ENCODE data around the gene KRT76.

Gene KRT76

GRCh38 chr12:52815161-52815560 lies 38.0 kb upstream of the KRT76 start:
- POLR2A ChIA-PET: no interaction called here

GRCh38 chr12:52814710-52815155 lies 37.6 kb upstream of the KRT76 start:
- DNase-seq (ENCODE audit: extremely low spot score): no peak
- TF ChIP-seq NFRKB (IDR thresholded peaks at IDR 0.05): no peak
- TF ChIP-seq FOXM1 (IDR thresholded peaks at IDR 0.05; ENCODE audit: borderline replicate concordance): no peak
- no peak for TF ChIP-seq HDGF (IDR thresholded peaks at IDR 0.05; ENCODE audit: borderline replicate concordance)
- no peak for TF ChIP-seq FOXK2 (IDR thresholded peaks at IDR 0.05)
- no peak for TF ChIP-seq ARNT (IDR thresholded peaks at IDR 0.05)
- POLR2A ChIA-PET: no interaction called here
- CTCF ChIA-PET: no interaction called here

More at GRCh38 chr12:52815161-52815560, 38.0 kb upstream of the KRT76 start:
- DNase-seq (ENCODE audit: extremely low spot score): no peak
- TF ChIP-seq PKNOX1 (IDR thresholded peaks at IDR 0.05) (no peak), FOXM1 (IDR thresholded peaks at IDR 0.05; ENCODE audit: borderline replicate concordance) (no peak), ZNF384 (IDR thresholded peaks at IDR 0.05) (no peak), FOXA1 (IDR thresholded peaks at IDR 0.05) (no peak), NFRKB (IDR thresholded peaks at IDR 0.05) (no peak), TARDBP (IDR thresholded peaks at IDR 0.05) (no peak), SP1 (IDR thresholded peaks at IDR 0.05) (no peak), ELF4 (IDR thresholded peaks at IDR 0.05) (no peak), ARNT (IDR thresholded peaks at IDR 0.05) (no peak), HDGF (IDR thresholded peaks at IDR 0.05; ENCODE audit: borderline replicate concordance) (no peak), L3MBTL2 (conservative IDR thresholded peaks at IDR 0.05) (no peak), BHLHE40 (IDR thresholded peaks at IDR 0.05; ENCODE audit: borderline replicate concordance) (no peak), SUZ12 (IDR thresholded peaks at IDR 0.05) (no peak), CTBP1 (IDR thresholded peaks at IDR 0.05; ENCODE audit: borderline replicate concordance) (no peak)
- CTCF ChIA-PET: no interaction called here

DNA sequence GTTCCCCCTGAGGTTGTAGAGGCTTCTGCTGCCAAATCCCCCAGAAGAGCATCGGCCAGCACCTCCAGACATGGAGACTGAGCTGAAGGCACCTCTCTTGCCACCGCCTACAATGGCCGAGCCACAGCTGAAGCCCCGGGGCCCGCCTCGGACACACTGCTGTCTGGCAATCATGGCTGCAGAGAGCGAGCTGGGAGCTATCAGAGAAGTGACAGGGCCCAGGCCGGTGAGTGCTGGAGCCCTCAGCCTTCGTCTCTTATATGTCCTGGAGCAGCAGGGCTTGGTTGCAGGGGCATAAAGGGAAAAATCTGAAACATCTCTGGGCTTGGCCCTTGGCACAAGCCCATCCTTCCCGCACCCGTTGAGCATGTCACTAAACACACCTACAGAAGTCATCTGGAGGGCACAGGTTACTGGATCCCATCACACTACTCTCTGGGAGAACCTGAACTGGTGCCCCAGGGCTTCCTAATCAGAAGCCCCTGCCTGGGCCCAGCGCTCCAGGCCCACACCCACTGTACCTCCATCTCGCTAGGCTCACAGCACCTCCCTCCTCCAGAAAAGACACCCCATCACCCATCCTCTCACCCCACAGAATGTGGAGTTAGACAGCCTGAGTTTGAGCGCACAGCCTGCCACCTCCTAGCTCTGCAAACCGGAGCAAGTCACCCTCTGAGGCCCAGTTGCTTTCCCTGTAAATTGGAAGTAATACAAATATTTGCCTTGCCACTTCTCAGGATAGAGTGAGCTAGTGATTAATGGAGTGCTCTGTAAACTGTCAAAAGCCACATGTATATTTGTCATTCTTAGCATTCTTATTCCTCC lies 37.0 kb upstream of the KRT76 start, which contains the start of gene KRT4:
Gene KRT4, minus strand, starts transcription at position 232 of the 825 bp plus-strand sequence. Its CDS starts 58 bp downstream, at position 174.
- no peak for DNase-seq (ENCODE audit: extremely low spot score)
- TF ChIP-seq TARDBP (IDR thresholded peaks at IDR 0.05) (no peak), PKNOX1 (IDR thresholded peaks at IDR 0.05) (no peak), FOXK2 (IDR thresholded peaks at IDR 0.05) (no peak), ARNT (IDR thresholded peaks at IDR 0.05) (no peak), SUZ12 (IDR thresholded peaks at IDR 0.05) (no peak), BHLHE40 (IDR thresholded peaks at IDR 0.05; ENCODE audit: borderline replicate concordance) (no peak), SP1 (IDR thresholded peaks at IDR 0.05) (no peak)
- CTCF ChIA-PET: interaction anchor here (1.0 kb wide), 1 partner anchor 65 kb away, joined by 3 read pairs; no protein-coding TSS in a partner anchor
- POLR2A ChIA-PET: no interaction called here

DNA sequence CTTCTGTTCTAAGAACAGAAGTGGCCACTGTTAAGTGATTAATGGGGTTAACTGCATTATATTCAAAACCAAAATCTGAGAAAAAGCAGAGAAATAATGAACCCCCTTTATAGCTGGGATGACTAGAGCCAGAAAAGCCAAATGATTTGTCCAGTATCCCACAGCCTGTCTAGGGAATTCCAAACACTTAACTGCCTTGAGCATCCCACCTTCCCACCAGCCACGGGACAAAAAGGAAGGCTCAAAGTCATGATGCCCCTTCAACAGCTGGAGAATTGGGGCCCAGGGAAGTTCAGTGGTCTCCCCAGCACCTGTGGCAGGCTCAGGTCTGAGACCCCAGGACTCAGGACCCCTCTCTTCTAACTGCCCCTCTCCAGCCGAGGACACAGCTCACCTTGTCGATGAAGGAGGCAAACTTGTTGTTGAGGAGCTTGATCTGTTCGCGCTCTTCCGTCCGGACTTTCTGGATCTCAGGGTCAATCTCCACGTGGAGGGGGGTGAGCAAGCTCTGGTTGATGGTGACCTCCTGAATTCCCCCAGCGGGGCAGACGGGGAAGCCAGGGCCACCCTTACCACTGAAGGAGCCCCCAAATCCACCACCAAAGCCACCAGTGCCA lies 36.2 kb upstream of the KRT76 start:
- no peak for TF ChIP-seq LEF1 (IDR thresholded peaks at IDR 0.05; ENCODE audit: borderline replicate concordance)
- no peak for TF ChIP-seq FOXM1 (IDR thresholded peaks at IDR 0.05; ENCODE audit: borderline replicate concordance)
- TF ChIP-seq SUZ12 (IDR thresholded peaks at IDR 0.05): no peak
- no peak for TF ChIP-seq PKNOX1 (IDR thresholded peaks at IDR 0.05)
- ChIA-PET CTCF (interaction anchor here (1.0 to 1.2 kb wide), 3 partner anchors 11 to 66 kb away, joined by 3 read pairs; no protein-coding TSS in a partner anchor), POLR2A (no interaction called here)
- DNase-seq (ENCODE audit: extremely low spot score): no peak

- CTCF ChIA-PET: interaction anchor here (1.0 to 1.2 kb wide), 2 partner anchors 11 to 67 kb away, joined by 3 read pairs; no protein-coding TSS in a partner anchor
Measured at GRCh38 chr12:52812749-52813148, 35.6 kb upstream of the KRT76 start.

More at GRCh38 chr12:52812749-52813148, 35.6 kb upstream of the KRT76 start:
- TF ChIP-seq SUZ12 (IDR thresholded peaks at IDR 0.05): no peak
- no peak for TF ChIP-seq PKNOX1 (IDR thresholded peaks at IDR 0.05)
- no peak for TF ChIP-seq L3MBTL2 (conservative IDR thresholded peaks at IDR 0.05)
- TF ChIP-seq BHLHE40 (IDR thresholded peaks at IDR 0.05; ENCODE audit: borderline replicate concordance): no peak
- TF ChIP-seq LEF1 (IDR thresholded peaks at IDR 0.05; ENCODE audit: borderline replicate concordance): no peak
- TF ChIP-seq SP1 (IDR thresholded peaks at IDR 0.05): no peak
- TF ChIP-seq FOXK2 (IDR thresholded peaks at IDR 0.05): no peak
- no peak for TF ChIP-seq FOXM1 (IDR thresholded peaks at IDR 0.05; ENCODE audit: borderline replicate concordance)
- no peak for TF ChIP-seq CTBP1 (IDR thresholded peaks at IDR 0.05; ENCODE audit: borderline replicate concordance)
- no peak for TF ChIP-seq ZNF384 (IDR thresholded peaks at IDR 0.05)
- no peak for TF ChIP-seq TARDBP (IDR thresholded peaks at IDR 0.05)
- no peak for DNase-seq (ENCODE audit: extremely low spot score)
- POLR2A ChIA-PET: no interaction called here

Data from HEK293T (cell line).